Measurements from ENCODE around the gene F2R. TPM values are rescaled to one million over a fixed set of nuclear protein-coding genes. Genes with fewer than 3 reads are reported as not detected.

Gene F2R
- total RNA-seq, 1 experiment from 2014 or later: 137 TPM

DNA sequence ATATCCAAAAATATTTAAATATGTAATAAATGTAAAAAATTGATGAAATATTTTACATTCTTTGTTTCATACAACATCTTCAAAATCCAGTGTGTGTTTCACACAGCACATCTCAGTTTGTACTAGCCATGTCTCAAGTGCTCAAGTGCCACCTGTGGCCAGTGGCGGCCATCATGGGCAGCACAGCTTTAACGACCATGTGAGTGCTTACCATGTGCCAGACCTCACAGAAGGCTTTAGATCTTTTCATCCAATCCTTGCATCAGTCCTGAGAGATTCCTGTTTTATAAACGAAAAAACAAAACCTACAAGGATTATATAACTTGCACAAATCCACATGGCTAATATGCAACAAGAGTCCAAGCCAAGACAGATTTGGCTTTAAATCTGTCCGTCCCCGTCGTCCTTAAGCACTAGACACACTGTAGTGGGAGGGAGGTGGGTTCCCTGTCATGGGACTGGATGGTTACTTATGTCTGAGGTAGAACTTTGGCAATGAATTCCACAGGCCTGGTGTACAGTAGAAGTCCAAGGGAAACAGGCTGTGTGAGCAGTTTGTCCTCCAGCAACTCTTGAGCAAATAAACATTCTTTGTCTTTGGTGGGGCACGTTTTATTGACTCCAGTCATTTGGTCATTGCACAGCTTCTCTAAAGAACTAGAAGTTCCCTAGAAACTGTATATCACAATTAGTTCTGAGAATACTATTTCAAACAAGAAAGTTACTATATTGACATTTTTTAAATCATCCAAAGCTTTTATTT is 25.0 kb upstream of the F2R start:
- peak; percentile 73 for DNase-seq (ENCODE audit: low read depth)

DNA sequence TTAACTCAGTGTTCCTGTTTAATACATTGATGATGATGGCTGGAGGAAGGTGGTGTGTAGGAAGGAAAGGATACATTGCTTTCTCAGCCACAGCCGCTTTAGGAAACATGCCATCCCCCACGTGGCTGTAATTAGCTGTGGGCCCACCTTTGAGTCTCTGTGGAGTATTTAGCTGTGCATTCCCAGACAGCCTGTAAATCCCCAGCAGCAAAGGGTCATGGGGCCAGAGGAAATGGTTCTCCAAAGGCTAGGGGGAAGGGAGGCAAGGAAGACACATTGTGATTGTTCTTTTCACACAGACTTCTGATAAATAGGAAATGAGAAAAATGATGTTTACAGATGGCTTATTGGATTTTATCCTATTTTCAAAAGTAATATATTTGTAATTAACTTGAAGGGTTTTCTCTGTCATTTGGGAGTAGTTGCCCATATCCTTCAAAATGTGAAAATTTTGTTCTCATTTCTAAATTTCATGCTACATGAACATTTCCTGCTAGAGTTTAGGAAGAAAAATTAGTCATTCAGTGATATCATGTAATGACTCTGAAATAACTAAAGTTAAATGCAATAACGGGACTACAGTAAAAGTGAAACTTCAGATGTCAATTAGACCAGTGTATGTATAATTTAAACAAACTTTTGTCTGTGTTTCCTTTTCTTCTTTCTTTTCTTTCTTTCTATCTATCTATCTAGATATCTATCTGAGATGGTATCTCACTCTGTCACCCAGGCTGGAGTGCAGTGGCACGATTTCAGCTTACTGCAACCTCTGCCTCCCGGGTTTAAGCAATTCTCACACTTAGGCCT is 24.3 kb upstream of the F2R start:
- peak; percentile 88 for DNase-seq (ENCODE audit: low read depth)

GRCh38 chr5:76692274-76692540 is 23.7 kb upstream of the F2R start:
- peak; percentile 33 for DNase-seq (ENCODE audit: low read depth)

DNA sequence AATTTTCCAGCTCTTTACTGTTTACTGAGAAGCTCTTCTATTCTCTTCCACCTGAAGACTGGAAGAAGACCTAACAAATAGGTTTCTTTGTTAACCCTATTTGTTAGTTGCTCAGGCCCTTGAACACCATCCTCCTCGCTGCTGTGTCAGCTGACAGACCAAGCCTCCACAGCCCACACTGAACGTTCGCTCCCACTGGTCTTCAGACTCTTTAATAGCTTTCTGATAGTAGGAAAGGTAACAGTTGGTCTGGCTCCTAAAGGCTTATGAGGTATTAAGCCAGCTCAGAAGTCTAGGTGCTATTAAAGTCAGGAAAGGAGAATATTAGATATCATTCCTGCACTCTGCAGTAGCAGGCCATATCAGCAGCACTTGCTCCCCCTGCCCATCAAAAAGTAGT is 23.3 kb upstream of the F2R start:
- no peak for DNase-seq (ENCODE audit: low read depth)

- no peak for DNase-seq (ENCODE audit: low read depth)
These were observed 22.8 kb upstream of the F2R start for GRCh38 chr5:76693141-76693540.

DNA sequence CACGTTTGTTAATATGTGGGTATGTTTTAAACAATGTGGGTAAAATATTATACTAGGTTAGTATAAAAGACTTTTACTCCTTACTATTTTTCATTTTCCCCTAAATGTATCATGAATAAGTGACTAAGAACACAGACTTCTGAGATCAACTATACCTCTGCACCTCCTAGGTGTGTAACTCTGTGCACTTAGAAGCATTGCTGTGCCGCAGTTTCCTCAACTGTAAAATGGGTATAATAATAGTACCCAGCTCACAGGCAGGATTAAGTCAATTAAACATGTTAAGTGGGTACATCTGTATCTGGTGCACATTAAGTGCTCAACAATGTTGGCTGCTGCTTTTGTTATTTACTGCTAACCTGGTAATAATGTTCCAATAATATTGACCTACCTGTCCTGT is 21.6 kb upstream of the F2R start:
- no peak for DNase-seq (ENCODE audit: low read depth)

DNA sequence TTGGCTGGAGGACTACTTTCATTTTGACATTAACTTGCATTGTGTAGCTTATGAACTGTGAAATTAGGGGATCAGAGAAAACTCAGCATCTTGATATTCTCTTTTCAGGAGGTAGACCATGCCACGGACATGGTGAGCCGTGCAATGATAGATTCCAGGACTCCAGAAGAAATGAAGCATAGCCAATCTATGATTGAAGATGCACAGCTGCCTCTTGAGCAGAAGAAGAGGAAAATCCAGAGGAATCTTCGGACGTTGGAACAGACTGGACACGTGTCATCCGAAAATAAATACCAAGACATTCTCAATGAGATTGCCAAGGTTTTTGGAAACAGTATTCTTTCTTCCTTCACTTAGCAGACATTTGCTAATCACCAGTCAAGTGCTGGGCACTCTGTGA is 20.6 kb upstream of the F2R start:
- no peak for DNase-seq (ENCODE audit: low read depth)

DNA sequence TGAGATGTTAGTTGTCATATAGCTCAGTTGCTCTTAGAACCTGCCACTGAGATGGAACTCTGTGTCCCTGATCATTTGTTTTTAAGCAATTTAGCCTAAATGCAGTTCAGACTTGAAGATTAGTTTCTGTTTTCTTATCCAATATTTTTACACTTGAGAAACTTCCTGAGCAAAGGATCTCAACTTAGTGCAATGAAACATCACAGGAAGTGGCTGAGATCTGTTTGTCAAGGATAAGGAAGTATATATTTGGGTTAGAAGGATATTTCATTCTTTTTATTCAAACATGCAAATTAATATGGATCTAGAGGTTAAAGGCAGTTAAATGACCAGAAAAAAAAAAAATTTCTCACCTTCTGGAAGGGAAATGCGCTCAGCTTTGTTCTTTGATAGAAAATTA is 19.7 kb upstream of the F2R start:
- DNase-seq (ENCODE audit: low read depth): no peak

- no peak for DNase-seq (ENCODE audit: low read depth)
These were observed 18.3 kb upstream of the F2R start for GRCh38 chr5:76697670-76698069.

DNA sequence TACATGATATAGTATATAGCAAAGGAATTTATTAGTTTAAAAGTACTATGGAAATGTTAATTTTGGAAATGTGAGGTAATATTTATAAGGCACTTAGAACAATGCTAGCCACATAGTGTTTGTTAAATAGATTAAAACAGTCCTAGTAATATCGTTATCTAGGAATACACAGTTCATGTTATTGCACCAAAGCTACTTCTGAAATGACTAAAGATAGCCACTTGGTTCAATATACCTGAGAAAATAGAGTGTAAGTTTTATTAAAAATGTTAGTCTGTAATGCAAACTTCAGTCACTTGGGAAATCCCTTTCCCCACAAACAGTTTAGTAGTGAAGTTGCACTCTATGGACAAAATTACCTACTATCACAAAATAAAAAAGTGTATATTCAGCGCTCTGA is 15.4 kb upstream of the F2R start:
- no peak for DNase-seq (ENCODE audit: low read depth)

DNA sequence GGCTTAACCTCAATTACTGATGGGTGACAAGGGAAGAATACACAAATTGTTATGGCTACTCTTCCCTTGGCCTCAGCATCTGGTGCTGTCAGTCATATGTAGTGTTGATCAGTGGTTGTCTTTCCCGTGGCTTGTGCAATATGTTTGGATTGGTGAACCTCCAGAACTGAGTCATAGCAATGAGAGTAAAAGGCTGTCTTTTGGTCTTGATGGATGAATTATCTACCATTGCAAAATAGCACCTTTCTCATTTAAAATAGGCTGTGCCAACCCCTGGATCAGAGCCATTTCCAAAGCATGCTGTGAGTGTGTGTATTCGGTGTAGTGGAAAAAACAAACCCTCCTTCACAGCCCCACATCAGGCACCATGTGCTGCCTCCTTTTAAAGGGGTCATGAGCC is 14.6 kb upstream of the F2R start:
- DNase-seq (ENCODE audit: low read depth): peak; percentile 93

DNA sequence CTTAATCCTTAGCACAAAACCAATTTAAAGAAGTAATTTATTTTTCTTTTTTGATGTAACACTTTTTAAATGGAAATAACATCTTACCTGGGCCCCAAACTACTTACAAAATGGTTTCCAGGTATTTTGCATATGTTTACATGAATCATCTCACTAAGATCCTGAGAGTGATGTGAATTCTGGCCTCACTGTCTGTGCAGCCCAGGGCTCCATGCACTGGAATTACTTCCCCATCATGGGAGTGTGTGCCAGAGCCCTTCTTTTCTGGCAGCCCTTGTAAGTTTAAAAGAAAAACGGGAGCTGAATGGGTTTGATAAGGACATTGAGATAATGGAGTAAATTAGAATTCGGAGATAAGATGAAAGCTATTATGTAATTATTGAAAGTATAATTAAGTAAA is 12.2 kb upstream of the F2R start:
- DNase-seq (ENCODE audit: low read depth): no peak

GRCh38 chr5:76704131-76704663 is 11.7 kb upstream of the F2R start:
- DNase-seq (ENCODE audit: low read depth): no peak

GRCh38 chr5:76705574-76705973 is 10.4 kb upstream of the F2R start:
- DNase-seq (ENCODE audit: low read depth): no peak

GRCh38 chr5:76709762-76710161 is 6.2 kb upstream of the F2R start:
- peak; percentile 66 for DNase-seq (ENCODE audit: low read depth)

GRCh38 chr5:76710991-76711390 is 4.9 kb upstream of the F2R start:
- peak; percentile 47 for DNase-seq (ENCODE audit: low read depth)

DNA sequence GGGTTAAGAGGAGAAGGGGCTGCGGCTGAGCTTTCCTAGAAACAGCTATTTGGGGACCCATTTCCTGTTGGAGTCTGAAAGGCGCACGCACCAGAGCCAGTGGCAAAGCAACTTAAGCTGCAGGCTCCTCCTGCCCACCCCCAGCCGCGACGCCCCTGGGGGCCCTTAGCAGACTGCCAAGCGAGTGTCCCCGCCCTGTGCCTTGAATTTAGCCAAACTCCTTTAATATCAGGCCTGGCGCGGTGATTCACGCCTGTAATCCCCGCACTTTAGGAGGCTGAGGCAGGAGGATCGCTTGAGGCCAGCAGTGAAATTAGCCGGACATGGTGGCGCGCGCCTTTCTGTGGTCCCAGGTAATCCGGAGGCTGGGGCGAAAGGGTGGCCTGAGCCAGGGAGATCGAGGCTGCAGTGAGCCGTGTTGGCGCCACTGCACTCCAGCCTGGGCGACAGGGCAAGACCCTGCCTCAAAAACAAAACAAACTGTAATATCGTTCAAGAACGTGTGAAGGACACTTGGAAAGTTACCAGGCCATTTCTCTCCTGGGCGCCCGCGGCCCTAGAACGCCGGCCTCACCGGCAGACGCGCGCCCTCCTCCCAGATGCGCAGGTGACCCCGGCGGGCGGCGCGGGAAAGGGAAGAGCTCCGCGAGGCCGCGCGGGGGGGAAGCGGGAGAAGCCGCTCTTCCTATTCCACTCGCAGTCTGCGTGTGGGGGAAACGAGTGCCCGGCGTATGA is 1.0 kb upstream of the F2R start:
- no peak for DNase-seq (ENCODE audit: low read depth)

DNA sequence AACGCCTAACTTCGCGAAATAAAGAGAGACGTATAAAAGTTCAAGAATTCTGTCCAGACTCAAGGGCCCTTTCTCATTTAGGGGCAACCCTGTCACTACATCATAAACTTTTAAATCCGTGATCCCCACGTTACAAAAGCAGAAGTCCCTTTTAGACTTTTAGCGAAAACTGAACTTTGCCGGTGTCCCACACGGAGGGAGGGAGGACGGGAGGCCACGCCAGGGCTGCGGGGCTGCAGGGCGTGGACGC is 515 bp upstream of the F2R start:
- DNase-seq (ENCODE audit: low read depth): no peak

- DNase-seq (ENCODE audit: low read depth): peak; percentile 45
These were observed 681 bp downstream of the F2R start for GRCh38 chr5:76716456-76717157.

DNA sequence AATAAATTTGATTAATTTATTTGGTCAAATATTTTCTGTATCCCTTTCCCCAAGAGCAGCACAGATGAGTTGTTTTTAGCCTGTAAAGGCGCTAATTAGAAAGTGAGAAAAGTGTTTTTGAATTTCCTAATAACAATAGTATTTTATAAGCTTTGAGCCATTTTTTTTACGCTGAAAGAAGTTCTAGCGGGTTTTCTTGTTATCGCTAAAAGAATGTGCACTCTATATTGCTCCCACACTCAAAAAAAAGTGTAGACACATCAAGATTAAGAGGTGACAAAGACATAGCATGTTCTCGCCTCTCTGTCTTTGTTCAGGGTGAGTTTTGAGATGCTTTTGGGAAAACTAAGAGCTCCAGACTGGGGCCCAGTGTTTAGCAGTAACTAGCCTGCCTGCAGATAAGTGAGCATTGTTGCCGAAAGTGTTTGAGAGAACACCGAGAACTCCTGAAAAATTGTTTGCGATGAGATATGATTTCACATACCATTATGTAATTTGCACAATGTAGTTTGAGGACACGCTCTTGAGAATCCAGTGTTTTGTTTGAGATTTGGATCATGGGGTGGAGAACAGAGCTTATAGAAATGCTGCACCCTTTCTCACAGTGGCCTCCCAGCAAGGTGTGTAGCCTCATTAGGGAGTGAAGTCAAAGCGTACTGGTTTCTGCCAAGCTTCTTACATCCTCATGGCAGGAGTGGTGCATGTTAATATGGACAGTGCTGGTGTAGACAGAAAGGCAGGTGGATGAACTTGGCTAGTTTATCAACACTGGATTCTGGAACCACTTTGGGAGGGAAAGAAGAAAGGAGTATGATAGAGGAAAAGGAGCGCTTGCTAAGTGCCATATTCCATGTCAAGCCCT is 1.5 kb downstream of the F2R start:
- DNase-seq (ENCODE audit: low read depth): peak; percentile 11

GRCh38 chr5:76718381-76718832 is 2.5 kb downstream of the F2R start:
- peak; percentile 69 for DNase-seq (ENCODE audit: low read depth)

Measured in RPMI7951 (cell line).